HepG2 (cell line): ENCODE results near the gene CD84. TPM values are rescaled to one million over a fixed set of nuclear protein-coding genes. Genes with fewer than 3 reads are reported as not detected.

ENCODE experiments used
- ATAC-seq: fragments of 200-7000 bp; cut with Tn5 transposase; 3 replicates; pipeline ENCODE4 v1.9.1; 2020; ENCODE audit warnings: mild to moderate bottlenecking, moderate library complexity
- BruUV-seq: library from RNA; stranded (reverse); fragments of 400-500 nt; replicated peaks from 2 replicates; lab custom pipeline; 2021; lab: Mats Ljungman, UMichigan
- CTCF ChIA-PET: fragments of 300-600 bp; formaldehyde crosslinking; extraction: SDS; loops from one replicate; lab custom pipeline; 2021; ENCODE audit warnings: low total read pairs, inconsistent platforms, low intra/inter-chr PET ratio; lab: Yijun Ruan, JAX
- POLR2A ChIA-PET: fragments of 350-600 bp; sonication (Branson Sonifier 250); formaldehyde crosslinking; loops from one replicate; lab custom pipeline; 2020; ENCODE audit warnings: antibody characterized with exemption, inconsistent platforms; lab: Yijun Ruan, JAX
- DNase-seq: peaks from one replicate; pipeline ENCODE4 v3.0.0-alpha.2; 2015; ENCODE audit warnings: low spot score
- FAIRE-seq: peaks from 3 replicates; lab custom pipeline; 2011; peaks lifted over from hg19 to GRCh38; lab: Jason Lieb, UNC
- H2AFZ ChIP-seq: one replicate; pipeline ENCODE4 v1.6.1; 2011; ENCODE audit warnings: low read length, inconsistent platforms
- H3K27ac ChIP-seq: fragments of 300-600 bp; 3 replicates; pipeline ENCODE4 v1.8.0; 2011; ENCODE audit warnings: mixed run types, mild to moderate bottlenecking, mixed read lengths, low read length, inconsistent platforms; ENCODE audit not compliant: insufficient read depth; ENCODE audit errors: extremely low read length
- H3K27me3 ChIP-seq, 2 experiments: fragments of 200-600 bp in 1 of 2; 2 replicates in 1 of 2; 3 replicates in 1 of 2; pipeline versions ENCODE4 v1.6.0 to v1.8.0; 2011; ENCODE audit warnings: low read length in 2 of 2, mild to moderate bottlenecking in 2 of 2, moderate library complexity in 2 of 2, inconsistent platforms in 1 of 2; ENCODE audit not compliant: insufficient read depth in 2 of 2, control insufficient read depth in 1 of 2
- H3K36me3 ChIP-seq, 2 experiments: fragments of 200-600 bp in 1 of 2; replicated peaks in 1 of 2; 2 replicates in 1 of 2; 3 replicates in 1 of 2; pipeline versions ENCODE4 v1.5.1 to v1.8.0; 2011; ENCODE audit warnings: low read length in 2 of 2, inconsistent platforms in 1 of 2; ENCODE audit not compliant: insufficient read depth in 2 of 2, control insufficient read depth in 1 of 2
- H3K4me1 ChIP-seq: 2 replicates; pipeline ENCODE4 v1.5.1; 2012; ENCODE audit warnings: low read length, inconsistent platforms; ENCODE audit not compliant: insufficient read depth
- H3K4me2 ChIP-seq: 2 replicates; pipeline ENCODE4 v1.6.0; 2011; ENCODE audit warnings: low read depth, low read length, inconsistent platforms
- H3K4me3 ChIP-seq, 3 experiments: fragments of 200-600 bp in 1 of 3; sonication (generic), shearing (Covaris generic) in 1 of 3; replicated peaks in 1 of 3; 2 replicates each; pipeline ENCODE4 v1.5.1; 2011 to 2016; ENCODE audit warnings: low read length in 3 of 3, inconsistent platforms in 2 of 3, low read depth in 2 of 3, mild to moderate bottlenecking in 2 of 3, control low read depth in 1 of 3, mixed read lengths in 1 of 3; ENCODE audit not compliant: insufficient read depth in 1 of 3
- H3K79me2 ChIP-seq: one replicate; pipeline ENCODE4 v1.6.1; 2011; ENCODE audit warnings: low read length, inconsistent platforms; ENCODE audit not compliant: insufficient read depth
- H3K9ac ChIP-seq: 2 replicates; pipeline ENCODE4 v1.6.0; 2011; ENCODE audit warnings: mild to moderate bottlenecking, low read depth, low read length, inconsistent platforms; ENCODE audit not compliant: insufficient read depth
- H3K9me3 ChIP-seq: 2 replicates; pipeline ENCODE4 v1.5.1; 2012; ENCODE audit warnings: mild to moderate bottlenecking, low read length
- H4K20me1 ChIP-seq: 2 replicates; pipeline ENCODE4 v1.6.0; 2011; ENCODE audit warnings: inconsistent platforms, mild to moderate bottlenecking, low read length, moderate library complexity; ENCODE audit not compliant: insufficient read depth
- AHDC1 ChIP-seq: sonication (generic); formaldehyde crosslinking; IDR thresholded peaks from 2 replicates; pipeline ENCODE4 v1.5.1; 2020; ENCODE audit warnings: mild to moderate bottlenecking, missing genetic modification reagents, borderline replicate concordance
- CHD4 ChIP-seq: fragments of 200-600 bp; sonication (generic); IDR thresholded peaks from 2 replicates; pipeline ENCODE4 v1.7.0; 2017; ENCODE audit warnings: mild to moderate bottlenecking, low read length, borderline replicate concordance
- CTCF ChIP-seq: sonication (generic); formaldehyde crosslinking; IDR thresholded peaks from 2 replicates; pipeline ENCODE4 v1.5.0; 2020; ENCODE audit warnings: mild to moderate bottlenecking, missing genetic modification reagents, moderate library complexity
- GPN1 ChIP-seq: sonication (generic); formaldehyde crosslinking; IDR thresholded peaks from 2 replicates; pipeline ENCODE4 v1.5.1; 2020; ENCODE audit warnings: missing genetic modification reagents, borderline replicate concordance
- GTF2F1 ChIP-seq: fragments of 150-350 bp; IDR thresholded peaks from 2 replicates; pipeline ENCODE4 v1.6.1; 2014; ENCODE audit warnings: low read length
- MXI1 ChIP-seq: IDR thresholded peaks from 3 replicates; pipeline ENCODE4 v1.6.1; 2012; ENCODE audit warnings: low read depth, low read length, inconsistent platforms, borderline replicate concordance
- NR1H2 ChIP-seq: sonication (generic); formaldehyde crosslinking; IDR thresholded peaks from 2 replicates; pipeline ENCODE4 v1.8.1; 2022; ENCODE audit warnings: low read depth, missing genetic modification reagents, borderline replicate concordance
- PAX8 ChIP-seq: sonication (generic); formaldehyde crosslinking; IDR thresholded peaks from 2 replicates; pipeline ENCODE4 v1.8.0; 2022; ENCODE audit warnings: mild to moderate bottlenecking, missing genetic modification reagents, borderline replicate concordance
- SAP130 ChIP-seq: IDR thresholded peaks from 2 replicates; pipeline ENCODE4 v1.6.1; 2016; ENCODE audit warnings: low read depth
- SRY ChIP-seq: sonication (generic); formaldehyde crosslinking; IDR thresholded peaks from 2 replicates; pipeline ENCODE4 v1.8.0; 2022; ENCODE audit warnings: mild to moderate bottlenecking, missing genetic modification reagents
- ZFP62 ChIP-seq: sonication (generic); formaldehyde crosslinking; IDR thresholded peaks from 2 replicates; pipeline ENCODE4 v1.4.0; 2020; ENCODE audit warnings: missing genetic modification reagents
- ZNF562 ChIP-seq: sonication (generic); formaldehyde crosslinking; IDR thresholded peaks from 2 replicates; pipeline ENCODE4 v1.8.0; 2022; ENCODE audit warnings: missing genetic modification reagents, borderline replicate concordance
- ZNF672 ChIP-seq: sonication (generic); formaldehyde crosslinking; IDR thresholded peaks from 2 replicates; pipeline ENCODE4 v1.8.1; 2022; ENCODE audit warnings: missing genetic modification reagents
- WGBS: methylation state at CpG from one replicate; pipeline ENCODE4 v1.1.6; 2017; ENCODE audit warnings: low lambda C conversion rate; 5-methylcytosine and 5-hydroxymethylcytosine counted together
- in situ Hi-C: cut with HindIII; loops from 2 replicates; pipeline ENCODE4 v1.10.0; 2017; ENCODE audit warnings: low pct_unique_long_range_greater_than_20kb; ENCODE audit not compliant: extremely low pct_ligation_motif_present
- intact Hi-C: fragments of 100-400 bp; cut with micrococcal nuclease; formaldehyde crosslinking; loops from one replicate; pipeline ENCODE4 v1.10.0; 2022; ENCODE audit not compliant: unreplicated experiment
- polyA plus RNA-seq, 8 experiments: library from polyadenylated mRNA; depleted of rRNA in 3 of 8; stranded (reverse) in 7 of 8; unstranded in 1 of 8; fragments of >200 nt; fragmentation: Illumina TruSeq in 4 of 8; extraction: Trizol in 4 of 8; gene quantifications; 2 replicates each; pipeline versions ENCODE4 v1.2.1 to v1.2.3, GENCODE V29; 2011 to 2016; ENCODE audit warnings: low read depth in 4 of 8, missing spikeins in 1 of 8, mixed read lengths in 1 of 8; ENCODE audit not compliant: insufficient read depth in 1 of 8
- total RNA-seq, 5 experiments: library from RNA; depleted of rRNA; stranded (reverse); fragments of >200 nt; fragmentation: Illumina TruSeq; extraction: Trizol; gene quantifications; 2 replicates each; pipeline ENCODE4 v1.2.3, GENCODE V29; 2016; ENCODE audit warnings: low read depth in 1 of 5

CD84 gene
- total and polyA plus RNA-seq, 2 of the 13 experiments (the other 11 are each of a cell fraction or from before 2014, with no cell fraction given): not detected

GRCh38 chr1:160576390-160576789, 2.9 kb downstream of the CD84 start (continued):
- no peak for TF ChIP-seq PAX8 (CRISPR knock-in tag)

GRCh38 chr1:160575112-160575664, 4.1 kb downstream of the CD84 start:
- FAIRE-seq: no peak
- Histone ChIP-seq H2AFZ (no peak overlapping the region), H3K4me1 (no peaks in the 10 kb centered on the region), H3K27me3 (no peaks in the 10 kb centered on the region), H3K79me2 (no peaks in the 10 kb centered on the region), H3K9me3 (no peaks in the 10 kb centered on the region), H3K36me3 (no peaks in the 10 kb centered on the region), H3K4me2 (no peak overlapping the region), H3K4me3 (no peak overlapping the region), H4K20me1 (no peaks in the 10 kb centered on the region), H3K9ac (no peak overlapping the region), H3K27ac (no peak overlapping the region)
- ChIA-PET POLR2A (no interaction called here), CTCF (no interaction called here)
- no peak for DNase-seq
- in situ Hi-C loops (no loop called here), intact Hi-C loops (no loop called here)
- no peak for ATAC-seq
- BruUV-seq: no TSS peak
- WGBS: 64% methylated on average over 5 of the region's 5 CpGs
- TF ChIP-seq MXI1 (no peak), GTF2F1 (no peak), GPN1 (CRISPR knock-in tag) (no peak), NR1H2 (CRISPR knock-in tag) (no peak), ZFP62 (no peak), ZNF672 (CRISPR knock-in tag) (no peak), CHD4 (no peak), SRY (CRISPR knock-in tag) (no peak), SAP130 (no peak), ZNF562 (no peak), CTCF (CRISPR knock-in tag) (no peak), AHDC1 (CRISPR knock-in tag) (no peak)
